Stimulated activated CD8-positive, alpha-beta memory T cell treated with anti-CD3 and anti-CD28 coated beads, Interleukin-4, amount 100 ng/mL, for 1 hour (primary cell): ENCODE measurements around the gene SKA1.
"Not testable (repeated sequence)": the region's sequence is repeated elsewhere in the genome, so short reads cannot be mapped to it uniquely, and the experiment has no call there.

Experiments used
- DNase-seq, 2 donors: peaks; one replicate each; pipeline ENCODE4 v3.0.0-alpha.2; 2020; ENCODE audit warnings: low read depth in 2 of 2, low spot score in 1 of 2

Gene SKA1

DNA sequence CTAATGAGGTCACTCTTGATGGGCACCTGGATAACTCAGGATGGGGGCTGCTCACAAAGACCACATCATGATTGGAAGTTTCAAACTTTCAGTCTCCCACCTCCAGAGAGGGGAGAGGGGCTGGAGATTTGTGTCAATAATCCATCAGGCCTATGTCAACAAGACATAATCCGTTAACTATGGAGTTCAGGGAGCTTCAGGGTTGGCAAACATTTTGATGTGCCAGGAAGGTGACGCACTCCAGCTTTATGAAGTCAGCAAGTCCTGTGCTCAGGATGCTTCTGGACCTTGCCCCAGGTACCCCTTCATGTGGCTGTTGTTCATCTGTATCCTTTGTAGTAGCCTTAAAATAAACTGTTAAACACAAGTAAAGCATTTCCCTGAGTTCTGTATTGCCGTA is 19.0 kb downstream of the SKA1 start:
- no peak for DNase-seq

DNA sequence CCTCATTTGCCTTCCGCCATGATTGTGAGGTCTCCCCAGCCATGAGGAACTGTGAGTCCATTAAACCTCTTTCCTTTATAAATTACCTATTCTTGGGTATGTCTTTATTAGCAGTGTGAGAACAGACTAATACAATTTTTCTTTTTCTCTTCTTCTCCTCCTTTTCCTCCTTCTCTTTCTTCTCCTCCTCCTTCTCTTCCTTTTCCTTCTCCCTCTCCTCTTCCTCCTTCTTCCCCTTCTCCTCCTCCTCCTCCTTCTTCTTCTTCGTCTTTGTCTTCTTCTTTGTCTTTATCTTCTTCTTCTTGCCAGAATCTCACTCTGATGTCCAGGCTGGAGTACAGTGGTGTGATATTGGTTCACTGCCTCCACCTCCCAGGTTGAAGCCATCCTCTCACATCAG is 20.2 kb downstream of the SKA1 start:
- no peak for DNase-seq

DNA sequence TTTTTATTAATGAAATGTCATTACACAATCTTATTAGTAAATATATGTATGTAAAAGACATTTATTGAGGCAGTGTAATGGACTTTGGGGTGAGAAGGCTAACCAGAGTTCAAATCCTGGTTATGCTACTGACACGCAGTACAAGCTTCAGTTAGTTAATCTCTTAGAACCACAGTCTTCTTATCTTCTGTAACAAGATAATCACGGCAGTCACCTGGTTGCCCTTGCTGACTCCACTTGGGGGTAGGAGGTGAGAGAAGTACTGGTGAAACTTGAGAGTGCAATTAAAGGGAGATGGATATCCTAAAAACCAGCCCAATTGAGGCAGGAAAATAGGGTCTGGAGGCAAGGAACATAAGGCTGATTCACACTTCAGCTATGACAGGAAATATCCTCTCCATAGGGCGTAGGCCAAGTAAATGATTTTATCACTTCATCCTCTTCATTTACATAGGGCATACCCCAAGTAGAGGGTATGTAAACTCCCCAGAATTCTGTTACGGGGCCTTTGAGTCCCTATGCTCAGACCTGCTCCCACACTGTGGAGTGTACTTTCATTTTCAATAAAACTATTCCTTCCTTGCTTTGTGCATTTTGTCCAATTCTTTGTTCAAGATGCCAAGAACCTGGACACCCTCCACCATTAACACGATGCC is 21.3 kb downstream of the SKA1 start:
- no peak for DNase-seq

GRCh38 chr18:50397023-50397422 is 22.2 kb downstream of the SKA1 start:
- DNase-seq: no peak

GRCh38 chr18:50398099-50398498 is 23.3 kb downstream of the SKA1 start:
- DNase-seq: no peak

DNA sequence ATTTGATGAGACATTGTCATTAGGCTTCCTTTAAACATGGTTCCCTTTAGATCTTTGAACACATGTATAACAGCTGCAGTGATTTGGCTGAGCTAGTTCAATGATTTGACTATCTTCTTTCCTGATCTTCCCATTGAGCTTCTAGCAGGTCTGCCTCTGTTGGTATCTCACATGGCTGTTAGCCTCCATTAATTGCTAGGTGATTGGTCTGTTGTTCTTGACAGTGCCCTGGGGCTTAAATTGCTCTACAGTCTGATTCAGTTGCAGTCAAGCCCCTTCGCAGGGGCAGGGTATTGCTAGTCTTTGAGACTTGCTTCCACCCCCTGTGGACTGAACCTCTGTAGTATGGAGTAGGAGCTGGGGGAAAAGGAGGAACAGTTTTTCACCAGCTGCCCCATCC is 24.1 kb downstream of the SKA1 start:
- no peak for DNase-seq

DNA sequence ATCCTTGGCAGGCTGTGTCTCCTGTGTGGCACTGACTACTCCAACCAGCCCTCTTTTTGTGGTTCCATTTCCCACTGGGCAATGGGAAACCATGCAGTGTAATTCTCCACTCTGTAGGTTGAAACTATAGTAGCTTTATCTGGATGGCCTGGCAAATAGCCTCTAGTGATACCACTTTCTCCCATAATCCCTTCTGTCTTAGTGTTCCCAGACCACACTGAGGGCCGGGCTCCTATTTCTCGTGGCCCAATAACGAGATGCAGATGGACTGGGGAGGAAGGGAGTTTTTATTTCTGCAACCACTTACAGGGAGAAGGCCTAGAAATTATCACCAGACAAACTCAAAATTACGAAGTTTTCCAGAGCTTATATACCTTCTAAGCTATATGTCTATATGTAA is 24.7 kb downstream of the SKA1 start:
- DNase-seq: no peak

DNA sequence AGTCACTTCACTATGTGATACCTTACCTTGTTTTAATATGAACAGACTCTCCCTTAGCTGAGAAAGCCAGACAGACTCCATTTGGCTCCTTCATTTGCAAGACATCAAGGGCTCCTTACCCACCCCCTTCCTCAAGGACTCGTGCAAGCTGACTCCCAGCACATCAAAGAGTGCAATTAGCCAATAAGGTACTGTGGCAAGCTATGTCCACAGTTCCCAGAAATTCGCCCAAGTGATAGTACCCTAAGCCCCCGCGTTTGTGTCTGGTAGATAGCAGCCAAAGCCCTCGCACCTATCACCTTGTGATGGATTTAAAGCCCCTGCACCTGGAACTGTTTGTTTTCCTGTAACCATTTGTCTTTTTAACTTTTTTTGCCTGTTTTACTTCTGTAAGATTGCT is 25.6 kb downstream of the SKA1 start:
- DNase-seq: not testable (repeated sequence)

DNA sequence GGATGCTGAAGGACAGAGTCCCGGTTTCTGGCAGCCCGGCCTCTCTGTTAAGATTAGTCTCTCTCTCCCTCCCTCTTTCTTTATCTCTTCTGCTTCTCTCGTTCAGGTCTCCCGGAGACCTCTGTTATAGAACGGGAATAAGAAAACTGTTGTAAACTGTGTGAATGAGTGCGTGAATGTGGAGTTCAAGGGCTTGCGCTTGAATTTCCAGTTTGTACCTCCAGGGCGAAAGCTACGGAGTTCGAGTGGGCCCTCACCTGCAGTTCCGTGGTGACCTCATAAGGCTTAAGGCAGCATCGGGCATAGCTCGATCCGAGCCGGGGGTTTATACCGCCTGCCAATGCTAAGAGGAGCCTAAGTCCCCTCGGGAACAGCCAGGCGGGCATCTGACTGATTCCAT is 26.4 kb downstream of the SKA1 start:
- no peak for DNase-seq

DNA sequence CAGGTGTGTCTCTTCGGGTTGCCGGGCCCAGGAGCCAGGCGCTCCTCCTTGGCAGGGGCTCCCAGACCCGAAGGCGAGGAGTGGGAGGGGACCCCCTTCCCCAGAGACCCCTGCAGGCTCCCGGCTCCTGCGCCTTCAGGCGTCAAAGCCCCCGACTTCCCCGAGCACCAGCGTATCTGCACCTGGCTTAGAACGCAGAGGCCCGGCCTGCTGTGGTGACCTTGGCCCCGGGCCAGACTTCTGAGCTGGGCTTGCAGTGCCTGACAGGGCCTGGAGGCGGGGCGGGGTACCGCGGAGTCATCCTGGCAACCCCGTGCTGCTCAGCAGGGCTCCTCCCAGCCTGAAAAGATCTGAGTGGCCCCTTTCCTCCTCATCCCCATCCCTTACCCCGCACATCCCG is 27.0 kb downstream of the SKA1 start:
- no peak for DNase-seq

- not testable (repeated sequence) for DNase-seq
Observed at GRCh38 chr18:50404752-50405581, 30.1 kb downstream of the SKA1 start.

DNA sequence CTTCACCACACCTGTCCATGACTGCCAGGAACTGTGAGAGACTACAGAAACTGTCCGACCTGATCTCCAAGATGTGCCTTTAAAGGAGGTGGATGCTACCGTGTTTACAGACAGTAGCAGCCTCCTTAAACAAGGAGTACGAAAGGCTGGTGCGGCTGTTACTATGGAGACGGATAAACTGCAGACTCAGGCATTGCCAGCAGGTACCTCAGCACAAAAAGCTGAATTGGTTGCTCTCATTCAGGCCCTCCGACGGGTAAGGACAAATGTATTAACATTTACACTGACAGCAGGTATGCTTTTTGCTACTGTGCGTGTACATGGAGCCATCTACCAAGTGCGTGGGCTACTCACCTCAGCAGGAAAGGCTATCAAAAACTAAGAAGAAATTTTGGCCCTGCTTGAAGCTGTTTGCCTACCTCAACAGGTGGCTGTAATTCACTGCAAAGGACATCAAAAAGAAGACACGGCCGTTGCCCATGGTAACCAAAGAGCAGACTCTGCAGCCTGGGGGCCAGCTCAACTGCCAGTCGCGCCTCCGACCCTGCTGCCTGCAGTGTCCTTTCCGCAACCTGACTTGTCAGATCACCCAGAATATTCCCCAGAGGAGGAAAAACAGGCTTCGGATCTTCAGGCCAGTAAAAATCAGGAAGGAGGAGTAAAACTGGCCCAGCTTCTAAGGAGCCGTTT is 30.9 kb downstream of the SKA1 start:
- DNase-seq: no peak

- no peak for DNase-seq
Observed at GRCh38 chr18:50409236-50409635, 34.4 kb downstream of the SKA1 start.

DNA sequence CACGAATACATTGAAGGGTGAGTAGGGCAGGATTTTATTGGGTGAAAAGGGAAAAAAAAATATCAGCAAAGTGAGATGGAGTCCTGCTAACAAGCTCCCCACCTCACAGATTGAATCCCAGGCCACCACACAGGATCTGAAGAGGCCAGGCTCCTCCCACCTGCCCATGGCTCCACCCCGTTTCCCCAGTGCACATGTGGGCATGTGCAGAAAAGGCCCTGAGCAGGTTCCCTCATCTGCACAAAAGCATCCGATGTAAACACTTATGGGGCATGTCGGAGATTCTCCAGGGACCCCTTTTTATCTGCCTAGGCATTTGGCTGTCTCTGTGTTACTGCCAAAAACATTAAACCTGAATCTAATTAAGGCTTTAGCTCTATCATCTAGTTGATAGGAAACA is 35.2 kb downstream of the SKA1 start:
- DNase-seq: no peak

GRCh38 chr18:50410894-50411293 is 36.0 kb downstream of the SKA1 start:
- no peak for DNase-seq

DNA sequence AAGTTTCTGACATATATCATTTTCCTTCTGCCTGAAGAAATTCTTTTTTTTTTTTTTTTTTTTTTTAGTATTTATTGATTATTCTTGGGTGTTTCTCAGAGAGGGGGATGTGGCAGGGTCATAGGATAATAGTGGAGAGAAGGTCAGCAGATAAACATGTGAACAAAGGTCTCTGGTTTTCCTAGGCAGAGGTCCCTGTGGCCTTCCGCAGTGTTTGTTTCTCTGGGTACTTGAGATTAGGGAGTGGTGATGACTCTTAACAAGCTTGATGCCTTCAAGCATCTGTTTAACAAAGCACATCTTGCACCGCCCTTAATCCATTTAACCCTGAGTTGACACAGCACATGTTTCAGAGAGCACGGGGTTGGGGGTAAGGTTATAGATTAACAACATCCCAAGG is 42.0 kb downstream of the SKA1 start:
- not testable (repeated sequence) for DNase-seq

- not testable (repeated sequence) for DNase-seq
Observed at GRCh38 chr18:50417705-50418104, 42.9 kb downstream of the SKA1 start.

GRCh38 chr18:50418650-50419049 is 43.8 kb downstream of the SKA1 start:
- no peak for DNase-seq

DNA sequence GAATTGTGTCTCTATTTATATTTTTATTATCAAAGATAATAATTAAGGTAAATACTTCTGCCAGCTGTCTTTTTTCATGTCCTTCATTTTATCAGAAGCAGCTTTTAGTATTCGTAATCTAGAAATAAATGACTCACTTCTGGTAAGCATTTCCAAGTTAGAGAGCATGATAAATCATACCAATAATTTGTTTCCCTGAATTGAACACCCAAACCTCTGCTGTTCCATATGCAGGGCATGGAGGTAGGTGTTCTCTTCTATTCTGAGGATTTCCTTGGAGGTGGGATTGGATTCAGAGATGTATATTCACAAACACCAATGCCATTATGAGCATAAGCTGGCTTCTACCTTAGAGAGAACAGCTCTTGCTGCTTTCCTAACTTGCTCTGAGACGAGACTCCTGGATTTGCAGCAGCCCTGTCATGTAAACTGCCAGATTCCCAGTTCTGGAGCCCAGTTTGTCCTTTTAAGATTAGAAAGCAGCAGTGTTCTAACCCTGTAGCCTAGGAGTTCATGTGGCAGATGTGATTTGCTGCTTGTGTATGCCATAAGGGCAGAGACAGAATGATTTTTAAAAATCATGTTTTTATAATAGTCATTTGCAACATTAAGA is 47.5 kb downstream of the SKA1 start:
- no peak for DNase-seq

DNA sequence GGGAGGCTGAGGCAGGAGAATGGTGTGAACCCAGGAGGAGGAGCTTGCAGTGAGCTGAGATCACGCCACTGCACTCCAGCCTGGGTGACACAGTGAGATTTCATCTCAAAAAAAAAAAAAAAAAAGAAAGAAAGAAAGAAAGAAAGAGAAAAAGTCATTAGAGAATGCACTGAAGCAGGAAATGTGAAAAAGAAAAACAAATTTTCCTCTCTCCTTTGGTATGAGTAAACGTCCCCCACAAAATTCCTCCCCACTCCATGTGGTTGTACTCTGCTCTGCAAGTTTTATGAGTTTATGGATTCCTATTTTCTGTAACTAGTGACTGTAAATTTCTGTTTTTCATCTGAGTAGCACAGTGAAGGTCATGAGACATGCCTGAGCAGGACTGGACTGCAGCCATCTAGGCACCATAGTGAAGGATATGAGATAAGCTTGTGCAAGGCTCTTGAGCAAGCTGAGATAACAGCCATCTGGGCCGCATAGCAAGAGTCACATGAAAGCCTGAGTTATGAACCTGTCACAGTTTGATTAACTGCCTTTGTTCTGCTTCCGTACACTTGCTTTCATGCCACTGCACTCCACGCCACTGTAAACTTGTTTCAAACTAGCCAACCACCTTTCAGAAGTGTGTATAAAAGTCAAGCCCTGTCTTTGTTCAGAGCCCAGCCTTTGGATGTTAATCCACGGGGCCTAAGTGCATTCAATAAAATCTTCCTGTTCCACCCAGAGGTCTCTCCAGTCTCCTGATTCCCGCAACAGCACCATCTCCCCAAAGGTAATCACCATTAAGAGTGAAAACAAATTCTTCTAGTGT is 50.2 kb downstream of the SKA1 start:
- DNase-seq: no peak

- DNase-seq: no peak
Observed at GRCh38 chr18:50427896-50428295, 53.0 kb downstream of the SKA1 start.
